SU-DHL-6 (cell line): Measurements from ENCODE around the gene TNNT2.

Source experiments
- EZH2phosphoT487 ChIP-seq: fragments of 200-600 bp; sonication (generic), shearing (Covaris generic); conservative IDR thresholded peaks from 2 replicates; pipeline ENCODE4 v1.6.1; 2018; ENCODE audit warnings: mild to moderate bottlenecking, antibody characterized with exemption, low read length, moderate library complexity, mixed read lengths
- TF ChIP-seq, protein P1 (sequence below): fragments of 200-600 bp; sonication (generic); IDR thresholded peaks from one replicate; pipeline ENCODE4 v1.5.1; 2017; ENCODE audit warnings: antibody characterized with exemption, mild to moderate bottlenecking, low read length, moderate library complexity; ENCODE audit not compliant: insufficient read depth, poor library complexity, severe bottlenecking

DNA sequence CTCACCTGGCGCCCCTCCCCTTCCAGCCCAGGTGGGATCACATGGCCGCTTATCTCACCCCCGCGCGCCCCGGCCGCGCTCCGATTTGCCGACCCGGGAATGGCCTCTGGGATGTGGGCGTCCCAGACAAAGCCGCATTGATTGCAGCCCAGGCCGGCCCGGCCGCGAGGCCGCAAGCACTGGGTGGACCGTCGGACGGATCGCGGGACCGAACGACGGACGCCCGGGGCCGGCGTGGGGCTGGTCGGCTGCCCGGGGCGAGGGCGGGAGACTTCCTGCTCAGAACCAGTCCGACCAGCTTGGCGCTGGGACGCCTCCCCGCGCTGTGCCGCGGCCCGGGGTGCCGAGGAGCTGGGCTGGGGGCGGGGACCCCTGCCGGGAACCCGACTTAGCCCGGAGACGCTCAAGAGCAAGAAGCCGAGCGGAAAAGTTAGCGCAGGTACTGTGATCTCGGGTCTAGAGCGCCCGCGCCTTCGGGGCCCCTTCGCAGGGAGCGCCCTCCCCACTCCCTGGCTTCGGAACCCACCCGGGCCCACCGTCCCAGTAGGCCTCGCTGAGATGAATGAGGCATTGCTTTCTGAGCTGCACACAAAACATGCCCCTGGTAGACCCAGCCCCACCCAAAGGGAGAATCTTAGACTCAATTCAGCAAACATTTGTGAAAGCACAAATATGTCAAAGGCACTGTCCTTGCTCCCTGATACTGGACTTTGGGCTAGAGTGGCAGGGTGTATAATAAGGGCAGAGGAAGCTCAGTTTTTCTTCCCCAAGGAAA, 22.1 kb upstream of the TNNT2 start:
- TF ChIP-seq, protein P1, sequence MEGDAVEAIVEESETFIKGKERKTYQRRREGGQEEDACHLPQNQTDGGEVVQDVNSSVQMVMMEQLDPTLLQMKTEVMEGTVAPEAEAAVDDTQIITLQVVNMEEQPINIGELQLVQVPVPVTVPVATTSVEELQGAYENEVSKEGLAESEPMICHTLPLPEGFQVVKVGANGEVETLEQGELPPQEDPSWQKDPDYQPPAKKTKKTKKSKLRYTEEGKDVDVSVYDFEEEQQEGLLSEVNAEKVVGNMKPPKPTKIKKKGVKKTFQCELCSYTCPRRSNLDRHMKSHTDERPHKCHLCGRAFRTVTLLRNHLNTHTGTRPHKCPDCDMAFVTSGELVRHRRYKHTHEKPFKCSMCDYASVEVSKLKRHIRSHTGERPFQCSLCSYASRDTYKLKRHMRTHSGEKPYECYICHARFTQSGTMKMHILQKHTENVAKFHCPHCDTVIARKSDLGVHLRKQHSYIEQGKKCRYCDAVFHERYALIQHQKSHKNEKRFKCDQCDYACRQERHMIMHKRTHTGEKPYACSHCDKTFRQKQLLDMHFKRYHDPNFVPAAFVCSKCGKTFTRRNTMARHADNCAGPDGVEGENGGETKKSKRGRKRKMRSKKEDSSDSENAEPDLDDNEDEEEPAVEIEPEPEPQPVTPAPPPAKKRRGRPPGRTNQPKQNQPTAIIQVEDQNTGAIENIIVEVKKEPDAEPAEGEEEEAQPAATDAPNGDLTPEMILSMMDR, result no peak
- no peak for TF ChIP-seq EZH2phosphoT487
